Cardiac fibroblast (primary cell): ENCODE data around the gene NABP2.
A peak's percentile ranks its signal among the peaks of the same experiment; 100 is the strongest.

Source experiments
- DNase-seq, 2 donors: peaks; one replicate each; pipeline versions ENCODE4 v3.0.0 to v3.0.0-alpha.2; 2010; ENCODE audit warnings: low read depth in 2 of 2
- H3K4me3 ChIP-seq, 2 donors: replicated peaks in 1 of 2; 1 replicate in 1 of 2; 2 replicates in 1 of 2; pipeline ENCODE4 v1.5.1; 2011; ENCODE audit warnings: low read depth in 2 of 2, low read length in 2 of 2, mild to moderate bottlenecking in 2 of 2, moderate library complexity in 1 of 2
- CTCF ChIP-seq: IDR thresholded peaks from one replicate; pipeline ENCODE4 v1.5.1; 2011; ENCODE audit warnings: low read depth, mild to moderate bottlenecking, low read length, inconsistent platforms

Gene NABP2

GRCh38 chr12:56241424-56242303, 17.5 kb downstream of the NABP2 start:
- H3K4me3 ChIP-seq = no peak overlapping the region

GRCh38 chr12:56242986-56243385, 18.8 kb downstream of the NABP2 start:
- DNase-seq = no peak
- TF ChIP-seq CTCF = no peak
- H3K4me3 ChIP-seq = no peak overlapping the region

More at GRCh38 chr12:56241424-56242303, 17.5 kb downstream of the NABP2 start:
- no peak for DNase-seq
- TF ChIP-seq CTCF = no peak

GRCh38 chr12:56243731-56244181, 19.6 kb downstream of the NABP2 start:
- no peak overlapping the region for H3K4me3 ChIP-seq
- TF ChIP-seq CTCF = no peak
- DNase-seq = peak; percentile 9 to 29

GRCh38 chr12:56244494-56244893, 20.4 kb downstream of the NABP2 start:
- DNase-seq = no peak
- no peak for TF ChIP-seq CTCF
- H3K4me3 ChIP-seq = no peak overlapping the region

- no peak overlapping the region for H3K4me3 ChIP-seq
- DNase-seq = no peak
- TF ChIP-seq CTCF = no peak
Observed at GRCh38 chr12:56247923-56248322, 23.8 kb downstream of the NABP2 start.

GRCh38 chr12:56248711-56249110, 24.6 kb downstream of the NABP2 start:
- no peak for DNase-seq
- no peak for TF ChIP-seq CTCF
- H3K4me3 ChIP-seq = no peak overlapping the region
